Measurements from ENCODE around the gene SLC35B2.
A peak's percentile ranks its signal among the peaks of the same experiment; 100 is the strongest.

The SLC35B2 gene

DNA sequence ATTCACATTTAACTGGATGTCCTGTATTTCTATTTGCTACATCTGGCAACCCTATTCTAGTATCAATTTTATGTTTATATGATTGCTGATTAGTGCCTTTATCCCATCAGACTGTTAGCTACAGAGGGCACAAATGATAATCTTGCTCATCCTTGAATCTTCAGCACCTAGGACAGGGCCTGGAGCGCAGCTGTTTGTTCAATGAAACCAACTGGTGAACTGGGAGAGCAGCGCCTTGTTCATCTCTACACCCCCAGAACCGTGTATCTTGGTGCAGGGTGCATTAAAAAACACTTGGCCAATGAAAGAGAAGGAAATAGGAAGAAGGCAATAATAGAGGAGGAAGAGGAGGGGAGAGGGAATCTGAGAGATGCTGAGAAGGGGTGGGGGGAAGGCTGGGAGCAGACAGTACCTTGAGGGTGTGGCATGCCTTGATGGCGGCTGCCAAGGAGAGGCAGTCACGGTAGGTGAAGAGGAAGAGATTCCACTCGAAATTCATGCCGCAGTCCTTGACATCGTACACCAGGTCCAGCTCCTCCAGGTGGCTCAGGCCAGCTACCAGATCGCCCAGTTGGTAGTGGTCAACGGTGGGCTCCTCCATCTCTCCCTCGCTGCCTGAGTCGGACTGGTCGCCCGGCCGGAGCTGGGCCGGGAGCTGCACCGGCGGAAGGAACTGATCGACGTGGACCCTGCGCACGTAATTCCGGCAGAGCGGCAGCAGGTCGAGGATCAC is 28.4 kb upstream of the SLC35B2 start:
- no peak for DNase-seq

DNA sequence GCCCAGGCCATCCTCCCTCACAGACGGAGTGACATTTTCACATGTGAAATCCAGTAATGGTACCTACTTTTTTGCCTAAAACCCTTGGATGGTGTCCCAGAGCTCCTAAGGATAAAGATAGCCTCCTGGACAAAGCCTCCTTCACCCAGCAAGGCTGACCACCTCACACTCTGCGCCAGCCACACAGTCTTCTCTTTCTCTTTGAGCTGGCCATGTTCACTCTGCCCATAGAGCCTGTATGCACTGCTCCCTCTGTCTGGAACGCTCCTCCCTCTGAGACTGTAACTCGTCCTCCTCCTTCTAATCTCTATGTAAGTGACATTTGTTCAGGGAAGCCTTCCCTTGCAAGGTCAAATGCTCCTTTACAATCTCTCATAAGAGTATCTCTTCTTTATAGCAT is 27.5 kb upstream of the SLC35B2 start:
- no peak for DNase-seq

DNA sequence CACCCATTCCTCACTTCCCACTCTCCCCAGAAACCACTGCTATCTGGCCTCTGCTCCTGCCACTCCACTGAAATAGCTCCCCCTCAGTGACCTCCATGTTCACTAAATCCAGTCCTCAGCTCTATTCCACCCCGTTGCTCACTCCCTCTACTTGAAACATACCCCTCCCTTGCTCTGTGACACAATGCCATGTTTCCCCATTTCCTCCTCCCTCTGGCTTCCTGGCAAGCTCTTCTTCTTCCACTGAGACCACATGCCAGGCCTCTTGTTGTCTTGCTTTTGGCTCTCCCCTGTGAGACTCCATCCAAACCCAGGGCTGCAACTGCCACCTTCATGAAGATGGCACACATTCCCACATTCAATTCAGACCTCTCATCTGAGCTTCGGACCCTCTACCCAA is 26.8 kb upstream of the SLC35B2 start:
- no peak for DNase-seq

DNA sequence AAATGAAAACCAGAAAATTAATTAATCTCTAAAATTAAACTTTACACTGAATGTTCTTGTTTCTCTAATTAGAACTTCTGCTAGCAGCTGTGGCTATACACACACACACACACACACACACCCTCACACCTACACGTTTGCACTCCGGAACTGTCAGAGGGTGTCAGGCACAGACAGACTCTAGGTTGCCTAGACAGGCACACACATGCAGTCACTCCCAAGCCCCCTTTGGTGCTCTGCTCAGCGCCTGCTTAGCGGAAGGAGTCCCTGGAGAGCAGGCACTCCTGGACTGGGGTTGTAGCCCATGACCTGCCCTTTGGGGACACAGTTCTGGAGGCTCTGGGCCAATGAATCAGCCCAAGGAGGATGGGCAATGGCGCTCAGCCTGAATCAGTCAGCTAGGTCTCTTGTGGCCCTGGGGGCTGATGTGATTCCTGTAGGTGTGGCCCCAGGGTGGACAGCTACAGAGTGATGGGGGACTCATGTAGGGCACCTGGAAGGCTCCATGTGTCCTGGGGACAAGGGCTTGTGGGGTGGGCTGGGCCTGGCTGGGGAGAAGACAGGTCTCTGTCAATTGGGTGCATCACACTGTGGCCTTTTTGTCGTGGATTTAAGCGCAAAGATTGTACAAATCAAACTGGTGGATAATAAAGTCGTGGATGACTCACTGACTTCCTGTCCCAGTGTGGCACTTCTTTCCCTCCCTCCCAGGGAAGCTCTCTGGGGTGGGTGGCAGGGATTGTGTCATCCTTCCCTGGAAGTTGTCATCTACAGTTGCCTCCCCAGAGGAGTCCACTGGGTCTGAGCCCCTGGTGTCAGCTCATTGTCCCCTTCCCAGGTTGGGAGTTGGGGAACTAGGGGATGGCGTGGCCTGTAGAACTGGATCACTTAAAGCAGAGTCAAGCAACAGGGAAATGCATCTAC is 21.7 kb upstream of the SLC35B2 start:
- DNase-seq, result no peak

DNA sequence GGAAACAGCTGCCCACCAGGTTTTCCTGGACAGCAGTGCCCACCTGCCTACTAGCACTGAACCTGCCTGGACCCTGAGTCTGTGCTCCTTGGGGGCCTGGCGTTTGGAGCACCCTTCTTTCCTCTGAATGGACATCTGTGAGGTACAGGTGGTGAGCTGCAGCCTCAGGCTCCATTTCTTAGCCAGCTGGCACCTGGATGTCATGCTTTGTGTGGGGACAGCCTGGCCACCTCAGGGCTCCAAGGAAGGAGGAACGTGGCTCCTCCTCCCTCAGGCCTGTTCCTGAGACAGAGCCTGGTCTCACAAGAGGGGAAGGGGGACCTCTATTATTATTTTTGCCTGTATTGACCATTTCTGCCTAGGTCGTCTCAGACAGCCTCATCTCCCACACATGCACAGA is 21.0 kb upstream of the SLC35B2 start:
- no peak for DNase-seq

DNA sequence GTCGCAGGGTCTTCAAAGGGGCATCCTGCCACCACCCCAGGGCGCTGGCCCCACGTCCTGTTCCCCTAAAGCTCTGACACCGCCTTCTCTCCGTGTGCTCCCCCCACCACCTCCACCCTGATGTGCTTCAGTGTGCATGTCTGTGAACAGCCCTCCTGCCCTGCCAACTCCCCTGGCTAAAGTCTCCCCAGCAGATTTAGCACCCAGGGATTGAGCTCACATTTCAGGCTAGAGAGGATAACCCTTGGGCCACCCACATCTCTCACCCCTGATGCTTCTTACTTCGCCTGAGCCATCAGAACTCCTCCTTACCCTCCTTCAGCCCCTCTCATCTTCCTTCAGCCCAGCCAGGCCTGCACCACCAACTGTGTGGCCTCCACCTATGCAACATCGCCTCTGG is 20.4 kb upstream of the SLC35B2 start:
- DNase-seq, result no peak

DNA sequence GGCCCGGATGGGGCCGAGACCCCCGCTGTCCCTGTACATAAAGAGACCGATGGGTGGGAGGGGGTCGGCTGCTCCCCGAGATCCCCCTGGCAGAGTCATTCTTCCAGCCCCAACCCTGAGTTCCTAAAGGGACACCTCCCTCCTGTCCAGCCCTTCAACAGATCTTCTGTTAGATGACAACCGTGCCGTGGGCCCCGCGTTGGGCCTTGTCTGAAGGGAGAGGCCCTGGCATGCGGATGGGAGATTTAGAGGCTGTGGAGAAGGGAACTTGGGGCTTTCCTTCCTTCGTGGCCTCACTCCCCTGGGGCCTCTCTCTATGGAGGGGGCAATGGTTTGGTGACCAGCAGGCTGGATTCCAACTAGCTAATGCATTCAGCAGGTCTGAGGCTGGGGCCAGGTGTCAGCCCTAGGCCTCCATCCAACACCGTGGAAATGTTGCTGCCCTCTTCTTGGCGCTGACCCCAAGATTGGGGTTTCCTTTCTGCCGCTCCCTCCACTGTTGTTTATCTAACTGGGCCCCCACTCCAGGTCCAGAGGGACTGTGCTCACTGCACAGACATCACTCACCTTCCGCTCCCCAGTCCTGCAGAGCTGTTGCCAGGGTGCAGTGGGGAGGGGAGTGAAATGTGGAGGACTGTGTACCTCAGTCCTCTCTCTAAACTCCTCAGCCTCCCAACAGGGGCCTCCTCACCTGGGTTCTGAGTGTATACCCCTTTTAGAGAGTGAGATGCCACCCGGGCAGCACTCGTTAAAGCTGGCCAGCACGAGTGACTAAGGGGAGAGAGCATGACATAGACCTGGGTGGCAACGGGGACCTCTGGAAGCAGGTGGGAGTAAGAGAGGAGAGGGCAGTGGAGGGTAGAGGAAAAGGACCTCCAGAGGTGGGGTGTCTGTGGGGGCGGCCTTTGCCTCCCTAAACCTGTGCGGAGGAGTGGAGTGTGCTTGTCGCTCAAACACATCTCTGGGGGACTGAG is 19.6 kb upstream of the SLC35B2 start:
- no peak for DNase-seq

DNA sequence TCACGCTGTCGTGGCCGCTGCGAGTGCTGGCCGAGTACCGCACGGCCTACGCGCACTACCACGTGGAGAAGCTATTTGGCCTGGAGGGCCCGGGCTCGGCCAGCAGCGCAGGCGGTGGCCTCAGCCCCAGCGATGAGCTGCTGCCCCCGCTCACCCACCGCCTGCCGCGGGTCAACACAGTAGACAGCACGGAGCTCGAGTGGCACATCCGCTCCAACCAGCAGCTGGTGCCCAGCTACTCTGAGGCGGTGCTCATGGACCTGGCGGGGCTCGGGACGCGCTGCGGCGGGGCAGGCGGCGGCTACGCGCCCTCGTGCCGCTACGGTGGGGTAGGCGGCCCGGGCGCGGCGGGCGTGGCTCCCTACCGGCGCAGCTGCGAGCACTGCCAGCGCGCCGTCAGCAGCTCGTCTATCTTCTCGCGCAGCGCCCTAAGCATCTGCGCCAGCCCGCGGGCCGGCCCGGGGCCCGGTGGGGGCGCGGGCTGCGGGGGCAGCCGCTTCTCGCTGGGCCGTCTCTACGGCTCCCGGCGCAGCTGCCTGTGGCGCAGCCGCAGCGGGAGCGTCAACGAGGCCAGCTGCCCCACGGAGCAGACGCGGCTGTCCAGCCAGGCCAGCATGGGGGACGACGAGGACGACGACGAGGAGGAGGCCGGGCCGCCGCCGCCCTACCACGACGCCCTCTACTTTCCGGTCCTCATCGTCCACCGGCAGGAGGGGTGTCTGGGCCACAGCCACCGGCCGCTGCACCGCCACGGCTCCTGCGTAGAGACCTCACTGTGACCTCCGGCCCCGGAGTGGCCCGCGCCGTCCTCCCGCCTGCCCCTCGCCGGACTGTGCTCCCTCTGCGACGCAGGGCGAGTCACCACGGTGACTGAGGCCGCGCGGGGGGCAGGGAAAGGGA is 18.7 kb upstream of the SLC35B2 start:
- DNase-seq, result no peak

DNA sequence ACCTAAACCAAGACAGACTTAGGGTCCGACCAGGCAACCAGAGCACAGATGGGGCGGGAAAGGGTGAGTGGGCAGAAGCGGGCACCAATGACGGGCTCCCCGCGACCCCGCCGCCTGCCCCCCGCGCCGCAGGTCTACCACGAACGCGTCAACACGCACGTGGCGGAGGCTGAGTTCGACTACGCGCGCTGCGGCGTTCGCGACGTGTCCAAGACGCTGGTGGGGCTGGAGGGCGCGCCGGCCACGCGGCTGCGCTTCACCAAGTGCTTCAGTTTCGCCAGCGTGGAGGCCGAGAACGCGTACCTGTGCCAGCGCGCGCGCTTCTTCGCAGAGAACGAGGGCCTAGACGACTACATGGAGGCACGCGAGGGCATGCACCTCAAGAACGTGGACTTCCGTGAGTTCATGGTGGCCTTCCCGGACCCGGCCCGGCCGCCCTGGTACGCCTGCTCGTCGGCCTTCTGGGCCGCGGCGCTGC is 18.0 kb upstream of the SLC35B2 start:
- no peak for DNase-seq

DNA sequence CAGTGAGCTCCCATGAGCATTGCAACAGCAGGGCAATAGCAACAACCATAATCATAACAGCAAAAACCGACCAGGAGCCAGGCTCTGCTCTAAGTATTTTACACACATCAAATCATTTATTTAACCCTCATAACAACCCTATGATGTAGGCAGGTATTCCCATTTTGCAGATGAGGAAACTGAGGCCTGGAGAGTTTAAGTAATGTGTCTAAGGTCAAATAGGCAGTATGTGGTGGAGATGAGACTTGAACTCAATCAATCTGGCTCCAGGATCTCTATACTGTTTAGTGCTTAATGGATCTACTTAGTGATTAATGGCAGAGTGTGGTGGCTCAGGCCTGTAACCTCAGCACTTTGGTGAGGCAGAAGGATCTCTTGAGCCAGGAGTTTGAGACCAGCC is 16.3 kb upstream of the SLC35B2 start:
- DNase-seq, result no peak

DNA sequence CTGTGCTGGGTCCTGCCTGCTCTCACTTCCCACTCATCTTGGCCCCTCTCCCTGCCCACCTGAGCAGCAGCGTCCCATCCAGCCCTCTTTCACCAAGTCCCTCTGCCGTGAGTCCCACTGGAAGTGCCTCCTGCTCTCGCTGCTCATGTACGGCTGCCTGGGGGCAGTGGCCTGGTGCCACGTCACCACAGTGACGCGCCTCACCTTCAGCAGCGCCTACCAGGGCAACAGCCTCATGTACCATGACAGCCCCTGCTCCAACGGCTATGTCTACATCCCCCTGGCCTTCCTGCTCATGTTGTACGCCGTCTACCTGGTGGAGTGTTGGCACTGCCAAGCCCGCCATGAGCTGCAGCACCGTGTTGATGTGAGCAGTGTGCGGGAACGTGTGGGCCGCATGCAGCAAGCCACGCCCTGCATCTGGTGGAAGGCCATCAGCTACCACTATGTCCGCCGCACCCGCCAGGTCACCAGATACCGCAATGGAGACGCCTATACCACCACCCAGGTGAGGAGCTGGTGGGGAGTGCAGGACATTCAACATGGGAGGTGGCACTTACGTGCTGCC is 15.8 kb upstream of the SLC35B2 start:
- no peak for DNase-seq

DNA sequence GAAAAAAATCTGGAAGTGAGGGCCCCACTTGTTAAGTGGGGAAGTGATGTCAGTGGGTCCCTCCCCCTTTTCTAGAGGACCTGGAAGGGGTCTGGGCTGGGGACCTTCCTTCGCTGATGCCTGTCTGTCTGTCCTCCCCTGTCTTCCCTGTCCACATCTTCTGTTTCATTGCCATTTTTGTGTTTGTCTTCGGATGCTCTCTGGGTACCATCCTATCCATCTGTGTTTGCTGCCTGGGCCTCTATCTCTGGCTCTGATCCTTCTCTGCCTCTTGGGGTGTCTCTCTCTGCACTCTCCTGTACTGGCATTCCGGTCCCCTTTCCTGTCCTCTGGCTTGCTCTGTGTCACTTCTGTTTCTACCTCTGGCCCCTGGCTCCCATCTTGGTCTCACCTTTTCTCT is 15.2 kb upstream of the SLC35B2 start:
- DNase-seq, result no peak

DNA sequence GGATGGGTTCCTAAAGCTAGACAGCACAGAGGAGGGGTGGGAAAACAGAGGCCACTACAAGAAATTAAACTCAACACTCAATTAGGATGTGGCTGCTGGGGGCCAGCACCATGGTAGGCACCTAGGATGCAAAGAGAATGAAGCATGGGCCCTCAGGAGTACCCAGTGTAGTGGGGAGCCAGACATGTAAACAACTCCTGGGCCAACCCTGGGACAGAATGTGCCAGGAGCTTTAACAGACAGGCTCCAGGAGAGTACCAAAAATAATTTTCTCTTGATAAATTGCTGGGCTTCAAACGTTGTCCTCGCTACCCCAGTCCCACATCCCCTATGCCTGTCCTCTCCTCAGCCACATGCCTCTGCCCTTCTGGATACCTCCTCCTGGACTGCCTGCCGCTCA is 14.6 kb upstream of the SLC35B2 start:
- DNase-seq, result no peak

DNA sequence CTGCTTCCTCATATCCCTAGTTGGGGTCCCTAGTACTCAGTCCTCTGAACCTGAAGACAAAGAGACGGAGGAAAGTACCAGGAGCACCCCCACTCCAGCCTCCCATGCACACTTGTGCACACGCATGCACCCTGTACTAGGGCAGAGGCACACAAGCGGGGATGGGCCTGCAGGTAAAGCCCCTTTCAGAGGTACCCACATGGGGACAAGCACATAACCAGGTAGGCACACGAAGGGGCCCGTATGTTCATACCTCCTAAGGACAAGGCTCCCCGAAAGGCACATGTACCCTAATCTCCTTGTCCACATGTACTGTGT is 14.0 kb upstream of the SLC35B2 start:
- no peak for DNase-seq

DNA sequence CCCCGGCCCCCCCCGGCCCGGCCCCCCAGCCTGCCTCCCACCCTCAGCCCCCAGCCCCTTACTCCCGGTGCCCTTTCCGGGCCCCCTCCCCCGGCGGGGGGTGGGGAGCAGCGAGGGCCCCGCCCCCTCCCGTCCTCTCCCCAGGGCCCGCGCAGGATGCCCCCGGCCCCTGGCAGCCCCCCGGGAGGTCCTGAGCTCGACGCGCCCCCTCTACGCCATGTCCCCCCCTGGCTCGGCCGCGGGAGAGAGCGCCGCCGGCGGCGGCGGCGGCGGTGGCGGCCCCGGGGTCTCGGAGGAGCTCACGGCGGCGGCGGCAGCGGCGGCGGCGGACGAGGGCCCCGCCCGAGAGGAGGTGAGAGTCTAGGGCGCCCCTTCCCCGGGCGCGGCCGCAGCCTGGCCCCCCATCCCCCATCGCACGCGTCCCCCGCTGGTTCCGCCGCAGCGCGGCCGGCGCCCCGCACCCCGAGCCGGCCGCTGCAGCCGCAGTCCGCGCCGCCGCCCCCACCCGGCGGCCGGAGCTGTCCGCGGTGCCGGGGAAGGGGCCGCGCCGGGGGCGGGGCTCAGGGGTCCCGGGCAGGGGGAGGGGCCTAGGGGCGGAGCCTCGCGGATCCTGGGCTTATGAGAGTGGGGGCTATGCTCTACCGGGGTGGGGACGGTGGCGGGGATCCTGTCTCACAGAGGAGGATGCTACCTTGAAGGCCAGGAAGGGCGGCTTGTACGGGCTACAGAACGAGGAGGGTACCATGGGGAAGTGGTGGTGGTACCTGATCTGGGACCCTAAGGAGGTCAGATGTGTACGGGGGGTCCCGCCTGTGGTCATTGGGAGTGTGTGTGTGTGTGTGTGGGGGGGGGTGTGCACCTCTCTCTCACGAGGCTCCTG is 13.4 kb upstream of the SLC35B2 start:
- DNase-seq, result no peak

DNA sequence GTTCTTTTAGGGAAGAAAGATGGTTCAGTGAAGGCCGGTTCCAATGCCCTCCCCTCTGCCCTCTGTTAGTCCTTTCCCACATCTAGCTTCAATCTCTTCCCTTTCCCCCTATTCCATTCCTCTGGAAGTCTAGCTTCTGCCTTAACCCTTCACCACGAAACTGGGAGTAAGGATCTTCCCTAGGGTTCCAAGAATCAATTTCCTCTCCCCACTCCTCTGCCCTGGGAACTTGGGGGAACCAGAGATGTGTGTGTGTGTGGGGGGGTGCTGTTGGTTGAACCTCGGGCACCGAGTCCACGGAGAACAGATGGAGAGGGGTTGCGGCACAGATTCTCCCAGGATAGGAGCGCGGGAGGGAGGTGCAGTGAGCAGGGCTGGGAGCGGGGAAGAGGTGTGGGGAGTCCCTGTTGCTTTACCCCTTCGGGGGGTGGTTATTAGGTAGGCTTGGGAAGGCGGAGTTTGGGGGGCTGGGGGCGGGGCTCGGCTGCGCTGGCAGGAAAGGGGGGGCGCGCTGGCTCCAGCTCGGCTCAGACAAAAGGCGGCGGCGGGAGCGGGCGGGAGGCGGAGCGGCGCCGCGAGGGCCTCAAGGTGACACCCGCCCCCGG is 12.7 kb upstream of the SLC35B2 start, which contains the start of gene TMEM151B:
Gene TMEM151B (plus strand): TSS at position 530 of the 605 bp plus-strand sequence. CDS start 293 bp downstream, outside the sequence.
- no peak for DNase-seq

DNA sequence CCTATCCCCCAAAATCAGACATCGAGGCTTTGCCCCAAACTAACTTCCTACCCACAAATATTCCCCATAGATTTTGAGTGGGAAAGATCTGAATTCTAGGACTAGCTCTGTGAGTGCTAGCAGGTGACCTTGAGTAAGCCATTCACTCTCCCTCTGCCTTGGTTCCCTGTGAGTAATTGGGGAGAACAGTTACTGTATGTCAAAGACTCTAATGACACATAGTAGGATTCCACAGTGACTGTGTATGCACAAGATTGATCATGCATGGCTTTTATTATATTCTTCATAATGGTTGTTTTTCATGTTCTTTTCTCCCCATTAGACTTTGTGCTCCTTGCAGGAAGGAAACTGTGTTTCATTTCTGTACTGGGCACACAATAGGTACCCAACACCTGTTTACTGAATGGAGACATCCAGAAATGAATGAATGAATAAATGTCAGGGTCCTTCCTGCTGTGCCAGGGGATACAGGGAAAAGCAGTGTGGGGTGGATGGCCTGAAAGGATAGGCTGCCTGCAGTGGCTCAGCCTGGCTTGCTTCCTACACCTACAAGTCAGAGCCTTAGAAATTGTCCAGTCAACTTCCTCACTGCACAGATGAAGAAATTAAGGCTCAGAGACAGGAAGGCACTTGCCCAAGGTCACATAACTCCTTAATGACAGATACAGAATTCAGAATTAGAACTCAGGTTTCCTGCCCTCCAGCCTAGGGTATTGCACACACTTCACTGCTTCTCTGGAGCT is 12.0 kb upstream of the SLC35B2 start:
- no peak for DNase-seq

DNA sequence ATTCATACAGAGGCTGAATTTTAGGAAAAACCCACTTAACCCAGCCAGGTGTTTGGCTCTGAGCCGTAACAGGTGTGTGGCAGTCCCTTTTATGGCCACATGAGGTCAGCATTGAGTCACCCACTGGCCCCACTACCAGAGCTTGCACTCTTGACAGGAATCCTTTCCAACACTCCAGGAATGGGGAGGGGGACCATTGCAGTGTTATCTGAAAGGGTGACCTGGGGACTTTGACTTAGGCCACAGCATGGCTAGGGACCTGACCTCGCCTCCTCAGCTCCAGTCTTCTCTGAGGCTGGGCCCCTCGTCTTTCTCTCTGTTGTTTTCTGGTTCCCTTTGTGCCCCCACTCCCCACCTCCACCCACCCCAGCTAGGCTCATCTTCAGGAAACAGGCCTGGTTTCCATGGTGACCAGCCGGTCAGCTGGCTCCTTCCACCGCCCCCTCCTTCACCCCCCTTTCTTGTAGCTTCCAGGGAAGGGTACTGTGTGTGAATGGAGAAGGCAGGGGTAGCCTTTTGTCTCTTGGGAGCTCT is 10.8 kb upstream of the SLC35B2 start:
- peak; percentile 56 for DNase-seq

DNA sequence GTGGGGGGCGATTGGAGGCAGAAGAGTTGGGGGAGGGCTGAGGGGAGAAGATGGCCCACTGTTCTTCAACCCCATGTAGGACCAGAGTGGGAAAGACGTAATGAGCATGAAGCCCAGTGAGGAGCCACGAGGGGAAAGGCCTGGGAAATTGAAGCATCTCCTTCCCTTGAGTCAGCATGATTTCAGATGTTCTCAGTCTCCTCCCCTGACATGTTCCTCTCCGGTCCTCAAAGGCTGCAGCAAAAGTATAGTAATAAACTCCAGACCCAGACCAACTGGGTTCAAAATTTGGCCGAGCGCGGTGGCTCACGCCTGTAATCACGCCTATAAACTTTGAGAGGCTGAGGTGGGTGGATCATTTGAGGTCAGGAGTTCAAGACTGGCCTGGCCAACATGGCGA is 9.9 kb upstream of the SLC35B2 start:
- no peak for DNase-seq

Measured in effector CD4-positive, alpha-beta T cell (primary cell).